Measurements from ENCODE around the gene FGGY.
A peak's percentile ranks its signal among the peaks of the same experiment; 100 is the strongest.

The FGGY gene

DNA sequence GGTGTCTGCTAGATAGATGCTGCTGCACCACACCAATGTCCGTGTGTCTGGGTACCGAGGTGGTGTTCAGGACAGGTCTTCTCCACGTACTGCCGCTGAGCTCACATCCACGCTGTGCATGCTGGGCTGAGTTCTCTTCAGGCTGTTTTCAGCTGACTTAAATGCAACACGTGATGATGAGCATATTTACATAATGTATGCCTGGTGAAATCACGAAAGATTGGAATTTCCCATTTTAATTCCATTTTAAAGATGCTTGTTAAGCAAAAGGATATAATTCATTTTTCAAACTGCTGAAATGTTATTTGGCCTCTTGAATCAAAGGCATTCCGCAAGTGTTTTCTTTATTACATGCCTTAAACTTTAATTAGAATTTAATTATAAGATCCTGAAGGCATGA lies 107.9 kb downstream of the FGGY start:
- H3K4me1 ChIP-seq (ENCODE audit: control extremely low read depth in 1 of 4, control insufficient read depth in 4 of 4, insufficient read depth in 4 of 4, low read length in 3 of 4), result no peaks in the 10 kb centered on the region
- H3K36me3 ChIP-seq (ENCODE audit: control insufficient read depth in 4 of 4, insufficient read depth in 4 of 4, low read length in 3 of 4), result no peaks in the 10 kb centered on the region
- whole genome bisulfite sequencing (ENCODE audit: insufficient coverage), result 98% methylated on average over 6 of the region's 8 CpGs
- no peak overlapping the region for H3K4me3 ChIP-seq (ENCODE audit: control insufficient read depth in 1 of 7, extremely low read depth in 1 of 7, insufficient read depth in 4 of 7, low read depth in 2 of 7, low read length in 6 of 7)
- H3K27me3 ChIP-seq (replicated peaks in 2 of 5; ENCODE audit: control insufficient read depth in 4 of 5, insufficient read depth in 5 of 5, low read length in 4 of 5), result no peaks in the 10 kb centered on the region
- no peak overlapping the region for H3K27ac ChIP-seq (ENCODE audit: insufficient read depth in 1 of 2, low read depth in 1 of 2, low read length in 2 of 2, poor library complexity in 1 of 2, severe bottlenecking in 2 of 2)
- ChIA-PET CTCF (no interaction called here), POLR2A (no interaction called here)
- DNase-seq, result no peak
- peaks cover 0 to 2% (median 0%) of the 10 kb centered on the region in 5 experiments for H3K9me3 ChIP-seq (ENCODE audit: control extremely low read depth in 1 of 5, control insufficient read depth in 4 of 5, insufficient read depth in 2 of 5, low read depth in 1 of 5, low read length in 4 of 5)

DNA sequence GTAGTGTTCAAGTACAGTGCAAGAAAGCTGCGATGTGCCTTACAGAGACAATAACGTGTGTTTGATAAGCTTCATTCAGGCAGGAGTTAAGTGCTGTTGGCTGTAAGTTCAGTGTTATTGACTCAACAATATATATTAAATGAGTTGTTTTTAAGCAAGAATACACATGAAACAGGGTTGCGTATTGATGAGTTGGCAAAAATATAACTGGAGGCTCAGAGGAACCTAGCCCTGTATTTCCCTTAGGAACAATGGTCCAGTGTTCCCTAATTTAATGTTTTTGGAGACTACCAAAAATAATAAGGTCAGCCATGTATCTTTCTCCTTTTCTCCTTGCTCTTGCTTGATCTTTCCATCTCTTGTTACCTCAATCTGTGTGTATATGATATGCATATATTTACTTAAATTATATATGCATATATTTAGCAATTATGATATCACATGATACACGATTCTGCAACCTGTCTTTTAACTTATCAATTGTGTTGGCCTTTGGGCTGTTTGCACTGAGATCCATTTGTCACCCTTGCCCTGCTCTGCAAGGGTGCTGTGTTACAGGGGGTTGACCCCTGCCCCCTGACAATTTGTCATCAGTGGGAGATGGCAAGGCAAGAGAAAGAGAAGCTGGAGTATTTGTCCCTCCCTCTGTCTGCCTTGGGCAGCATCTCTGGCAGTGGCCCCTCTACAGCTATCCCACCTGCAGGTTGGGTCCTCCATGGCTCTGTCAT lies 109.7 kb downstream of the FGGY start:
- no CpG with 5 or more reads among the region's 4 CpGs for WGBS (ENCODE audit: insufficient coverage)
- Histone ChIP-seq H3K9me3 (ENCODE audit: control extremely low read depth in 1 of 5, control insufficient read depth in 4 of 5, insufficient read depth in 2 of 5, low read depth in 1 of 5, low read length in 4 of 5) (peaks cover 0 to 2% (median 0%) of the 10 kb centered on the region in 5 experiments), H3K4me1 (ENCODE audit: control extremely low read depth in 1 of 4, control insufficient read depth in 4 of 4, insufficient read depth in 4 of 4, low read length in 3 of 4) (no peaks in the 10 kb centered on the region), H3K4me3 (ENCODE audit: control insufficient read depth in 1 of 7, extremely low read depth in 1 of 7, insufficient read depth in 4 of 7, low read depth in 2 of 7, low read length in 6 of 7) (no peak overlapping the region), H3K36me3 (ENCODE audit: control insufficient read depth in 4 of 4, insufficient read depth in 4 of 4, low read length in 3 of 4) (no peaks in the 10 kb centered on the region), H3K27ac (ENCODE audit: insufficient read depth in 1 of 2, low read depth in 1 of 2, low read length in 2 of 2, poor library complexity in 1 of 2, severe bottlenecking in 2 of 2) (no peak overlapping the region), H3K27me3 (replicated peaks in 2 of 5; ENCODE audit: control insufficient read depth in 4 of 5, insufficient read depth in 5 of 5, low read length in 4 of 5) (no peaks in the 10 kb centered on the region)
- POLR2A ChIA-PET, result interaction anchor here (0.8 kb wide), 1 partner anchor 92 kb away, joined by 3 read pairs; no protein-coding TSS in a partner anchor
- no peak for DNase-seq
- CTCF ChIA-PET, result no interaction called here

DNA sequence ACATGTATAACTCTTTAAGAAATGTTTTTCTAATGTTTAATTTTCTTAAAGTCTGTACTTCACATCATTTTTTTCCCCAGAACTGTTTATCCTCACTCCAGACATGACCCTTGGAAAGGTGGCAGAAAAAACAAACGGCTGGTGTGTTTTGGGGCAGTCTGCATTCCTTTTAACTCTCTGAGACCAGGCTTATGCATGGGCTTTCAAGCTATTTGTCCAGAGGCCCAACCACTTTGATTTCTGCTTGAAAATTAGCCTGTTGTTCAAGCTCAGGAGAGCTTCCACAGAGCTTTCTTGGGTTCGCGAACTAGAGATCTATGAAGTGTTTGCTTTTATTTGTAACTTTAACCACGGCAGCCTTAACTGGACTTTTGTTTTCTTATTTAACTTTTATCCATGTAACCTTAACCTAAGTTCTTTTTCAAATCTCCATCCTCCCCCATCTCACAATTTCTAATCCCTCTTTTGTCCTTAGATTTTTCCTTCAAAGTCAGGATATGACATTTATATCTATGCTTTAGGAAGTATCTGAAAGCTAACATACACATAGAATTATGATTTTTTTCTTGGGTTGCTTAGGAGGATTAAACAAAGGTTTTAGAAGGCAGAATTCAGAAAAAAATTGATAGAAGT lies 111.8 kb downstream of the FGGY start:
- ChIA-PET CTCF (interaction anchor here (1.2 to 1.3 kb wide), 2 partner anchors 11 to 14 kb away, joined by 3 to 4 read pairs; no protein-coding TSS in a partner anchor), POLR2A (no interaction called here)
- no peaks in the 10 kb centered on the region for H3K27me3 ChIP-seq (replicated peaks in 2 of 5; ENCODE audit: control insufficient read depth in 4 of 5, insufficient read depth in 5 of 5, low read length in 4 of 5)
- WGBS (ENCODE audit: insufficient coverage), result 90% methylated on average over 1 of the region's 4 CpGs
- H3K27ac ChIP-seq (ENCODE audit: insufficient read depth in 1 of 2, low read depth in 1 of 2, low read length in 2 of 2, poor library complexity in 1 of 2, severe bottlenecking in 2 of 2), result no peak overlapping the region
- no peak overlapping the region for H3K4me3 ChIP-seq (ENCODE audit: control insufficient read depth in 1 of 7, extremely low read depth in 1 of 7, insufficient read depth in 4 of 7, low read depth in 2 of 7, low read length in 6 of 7)
- DNase-seq, result no peak
- peaks cover 3 to 15% (median 6%) of the 10 kb centered on the region in 4 experiments for H3K4me1 ChIP-seq (ENCODE audit: control extremely low read depth in 1 of 4, control insufficient read depth in 4 of 4, insufficient read depth in 4 of 4, low read length in 3 of 4)
- no peaks in the 10 kb centered on the region for H3K36me3 ChIP-seq (ENCODE audit: control insufficient read depth in 4 of 4, insufficient read depth in 4 of 4, low read length in 3 of 4)
- peaks cover 0 to 2% (median 0%) of the 10 kb centered on the region in 5 experiments for H3K9me3 ChIP-seq (ENCODE audit: control extremely low read depth in 1 of 5, control insufficient read depth in 4 of 5, insufficient read depth in 2 of 5, low read depth in 1 of 5, low read length in 4 of 5)

DNA sequence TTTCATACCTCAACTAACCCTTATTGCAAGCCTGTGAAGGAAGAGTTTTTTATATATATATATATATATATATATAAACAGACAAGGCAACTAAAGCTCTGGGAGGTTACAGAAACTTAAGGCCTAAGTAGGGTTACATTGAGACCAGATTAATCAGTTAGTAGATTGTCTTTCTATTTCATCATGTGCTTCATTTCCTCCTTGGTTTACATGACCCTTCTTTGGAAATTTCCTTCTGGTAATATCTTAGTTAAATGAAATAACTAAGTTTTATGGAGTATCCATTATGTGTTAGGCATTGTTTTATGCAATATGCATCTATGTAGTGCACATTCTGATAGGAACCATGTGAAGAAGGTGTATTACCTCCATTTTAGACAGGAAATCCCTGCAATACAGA lies 112.7 kb downstream of the FGGY start:
- Histone ChIP-seq H3K27me3 (replicated peaks in 2 of 5; ENCODE audit: control insufficient read depth in 4 of 5, insufficient read depth in 5 of 5, low read length in 4 of 5) (no peaks in the 10 kb centered on the region), H3K4me3 (ENCODE audit: control insufficient read depth in 1 of 7, extremely low read depth in 1 of 7, insufficient read depth in 4 of 7, low read depth in 2 of 7, low read length in 6 of 7) (no peak overlapping the region), H3K36me3 (ENCODE audit: control insufficient read depth in 4 of 4, insufficient read depth in 4 of 4, low read length in 3 of 4) (no peaks in the 10 kb centered on the region), H3K27ac (ENCODE audit: insufficient read depth in 1 of 2, low read depth in 1 of 2, low read length in 2 of 2, poor library complexity in 1 of 2, severe bottlenecking in 2 of 2) (no peak overlapping the region), H3K4me1 (ENCODE audit: control extremely low read depth in 1 of 4, control insufficient read depth in 4 of 4, insufficient read depth in 4 of 4, low read length in 3 of 4) (peaks cover 3 to 15% (median 6%) of the 10 kb centered on the region in 4 experiments), H3K9me3 (ENCODE audit: control extremely low read depth in 1 of 5, control insufficient read depth in 4 of 5, insufficient read depth in 2 of 5, low read depth in 1 of 5, low read length in 4 of 5) (peaks cover 0 to 2% (median 0%) of the 10 kb centered on the region in 5 experiments)
- DNase-seq, result no peak
- CTCF ChIA-PET, result no interaction called here
- POLR2A ChIA-PET, result no interaction called here

DNA sequence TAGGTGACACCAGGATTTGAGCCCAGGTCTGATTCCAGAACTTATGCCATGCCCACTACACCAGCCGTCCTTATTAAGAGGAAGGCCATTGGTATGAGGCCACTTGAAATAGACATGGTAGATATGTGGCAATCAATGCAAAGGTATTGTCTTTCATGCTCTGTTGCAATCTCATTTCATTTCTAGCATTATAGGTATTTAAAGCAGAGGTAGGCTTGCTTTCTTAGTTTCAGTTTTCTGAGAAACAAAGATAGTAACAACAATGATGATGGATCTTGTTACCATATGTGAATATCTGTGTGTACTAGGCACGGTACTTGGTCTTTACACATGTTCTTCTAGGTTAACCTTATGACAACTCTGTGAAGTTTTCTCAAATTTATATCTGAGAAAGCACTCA lies 113.1 kb downstream of the FGGY start:
- POLR2A ChIA-PET, result no interaction called here
- no peak for DNase-seq

DNA sequence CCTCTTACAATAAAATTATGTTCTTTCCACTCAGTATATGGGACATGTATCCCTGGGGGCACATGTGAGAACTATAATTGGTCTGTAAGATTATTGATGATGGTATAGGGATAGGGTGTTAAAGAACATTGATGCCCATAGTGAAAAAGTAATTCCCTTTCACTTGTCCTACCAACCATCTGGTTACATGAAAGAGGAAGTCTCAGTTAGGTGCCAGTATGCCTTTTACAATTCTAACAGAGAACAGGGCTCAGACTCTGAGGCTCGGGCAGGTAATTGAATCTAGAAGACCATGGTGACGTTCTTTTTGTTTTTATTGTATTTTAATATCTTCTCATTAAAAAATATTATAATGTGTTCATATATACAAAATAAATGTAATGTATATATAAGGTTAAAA lies 113.6 kb downstream of the FGGY start:
- ChIA-PET CTCF (no interaction called here), POLR2A (no interaction called here)
- no peaks in the 10 kb centered on the region for H3K27me3 ChIP-seq (replicated peaks in 2 of 5; ENCODE audit: control insufficient read depth in 4 of 5, insufficient read depth in 5 of 5, low read length in 4 of 5)
- H3K4me3 ChIP-seq (ENCODE audit: control insufficient read depth in 1 of 7, extremely low read depth in 1 of 7, insufficient read depth in 4 of 7, low read depth in 2 of 7, low read length in 6 of 7), result no peak overlapping the region
- no peaks in the 10 kb centered on the region for H3K36me3 ChIP-seq (ENCODE audit: control insufficient read depth in 4 of 4, insufficient read depth in 4 of 4, low read length in 3 of 4)
- no peak overlapping the region for H3K27ac ChIP-seq (ENCODE audit: insufficient read depth in 1 of 2, low read depth in 1 of 2, low read length in 2 of 2, poor library complexity in 1 of 2, severe bottlenecking in 2 of 2)
- DNase-seq, result peak in 1 of 3 donors; percentile 6
- WGBS (ENCODE audit: insufficient coverage), result no CpG with 5 or more reads among the region's 2 CpGs
- H3K9me3 ChIP-seq (ENCODE audit: control extremely low read depth in 1 of 5, control insufficient read depth in 4 of 5, insufficient read depth in 2 of 5, low read depth in 1 of 5, low read length in 4 of 5), result peaks cover 0 to 2% (median 0%) of the 10 kb centered on the region in 5 experiments
- H3K4me1 ChIP-seq (ENCODE audit: control extremely low read depth in 1 of 4, control insufficient read depth in 4 of 4, insufficient read depth in 4 of 4, low read length in 3 of 4), result peaks cover 3 to 15% (median 6%) of the 10 kb centered on the region in 4 experiments

More for the DNA sequence above, 113.1 kb downstream of the FGGY start:
- peaks cover 3 to 15% (median 6%) of the 10 kb centered on the region in 4 experiments for H3K4me1 ChIP-seq (ENCODE audit: control extremely low read depth in 1 of 4, control insufficient read depth in 4 of 4, insufficient read depth in 4 of 4, low read length in 3 of 4)
- H3K9me3 ChIP-seq (ENCODE audit: control extremely low read depth in 1 of 5, control insufficient read depth in 4 of 5, insufficient read depth in 2 of 5, low read depth in 1 of 5, low read length in 4 of 5), result peaks cover 0 to 2% (median 0%) of the 10 kb centered on the region in 5 experiments
- no peak overlapping the region for H3K4me3 ChIP-seq (ENCODE audit: control insufficient read depth in 1 of 7, extremely low read depth in 1 of 7, insufficient read depth in 4 of 7, low read depth in 2 of 7, low read length in 6 of 7)
- H3K27me3 ChIP-seq (replicated peaks in 2 of 5; ENCODE audit: control insufficient read depth in 4 of 5, insufficient read depth in 5 of 5, low read length in 4 of 5), result no peaks in the 10 kb centered on the region
- H3K27ac ChIP-seq (ENCODE audit: insufficient read depth in 1 of 2, low read depth in 1 of 2, low read length in 2 of 2, poor library complexity in 1 of 2, severe bottlenecking in 2 of 2), result no peak overlapping the region
- CTCF ChIA-PET, result no interaction called here
- WGBS (ENCODE audit: insufficient coverage), result no CpG with 5 or more reads among the region's 2 CpGs
- no peaks in the 10 kb centered on the region for H3K36me3 ChIP-seq (ENCODE audit: control insufficient read depth in 4 of 4, insufficient read depth in 4 of 4, low read length in 3 of 4)

DNA sequence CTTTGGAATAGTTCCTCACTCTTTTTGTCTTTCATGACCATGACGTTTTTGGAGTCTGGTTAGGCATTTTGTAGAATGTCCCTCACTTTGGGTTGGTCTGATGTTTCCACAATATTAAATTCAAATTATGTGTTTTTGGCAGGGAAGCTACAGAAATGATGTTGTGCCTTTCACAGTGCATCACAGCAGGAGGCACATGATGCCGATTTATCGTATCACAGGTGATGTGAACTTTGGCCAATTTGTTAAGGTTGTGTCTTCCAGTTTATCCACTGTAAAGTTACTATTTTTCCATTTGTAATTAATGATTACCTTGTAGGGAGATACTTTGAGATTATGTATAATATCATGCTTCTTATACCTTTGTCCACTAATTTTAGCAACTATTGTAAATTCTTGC lies 114.3 kb downstream of the FGGY start:
- H3K27ac ChIP-seq (ENCODE audit: insufficient read depth in 1 of 2, low read depth in 1 of 2, low read length in 2 of 2, poor library complexity in 1 of 2, severe bottlenecking in 2 of 2), result no peak overlapping the region
- ChIA-PET CTCF (no interaction called here), POLR2A (no interaction called here)
- H3K4me3 ChIP-seq (ENCODE audit: control insufficient read depth in 1 of 7, extremely low read depth in 1 of 7, insufficient read depth in 4 of 7, low read depth in 2 of 7, low read length in 6 of 7), result no peak overlapping the region
- no peak for DNase-seq
- H3K36me3 ChIP-seq (ENCODE audit: control insufficient read depth in 4 of 4, insufficient read depth in 4 of 4, low read length in 3 of 4), result no peaks in the 10 kb centered on the region
- H3K4me1 ChIP-seq (ENCODE audit: control extremely low read depth in 1 of 4, control insufficient read depth in 4 of 4, insufficient read depth in 4 of 4, low read length in 3 of 4), result peaks cover 3 to 15% (median 6%) of the 10 kb centered on the region in 4 experiments
- no peaks in the 10 kb centered on the region for H3K27me3 ChIP-seq (replicated peaks in 2 of 5; ENCODE audit: control insufficient read depth in 4 of 5, insufficient read depth in 5 of 5, low read length in 4 of 5)
- WGBS (ENCODE audit: insufficient coverage), result no CpG with 5 or more reads among the region's 3 CpGs
- H3K9me3 ChIP-seq (ENCODE audit: control extremely low read depth in 1 of 5, control insufficient read depth in 4 of 5, insufficient read depth in 2 of 5, low read depth in 1 of 5, low read length in 4 of 5), result peaks cover 0 to 2% (median 0%) of the 10 kb centered on the region in 5 experiments
